CD4-positive, alpha-beta memory T cell (primary cell): Measurements from ENCODE around the gene SRPK2. TPM values are rescaled to one million over a fixed set of nuclear protein-coding genes. Genes with fewer than 3 reads are reported as not detected.

Experiments used
- CTCF ChIA-PET: fragments of 350-600 bp; sonication (Branson Sonifier 250); formaldehyde crosslinking; loops from one replicate; lab custom pipeline; 2021; ENCODE audit warnings: inconsistent platforms; ENCODE audit not compliant: partially characterized antibody; lab: Charles Lee
- POLR2A ChIA-PET: fragments of 350-600 bp; sonication (Branson Sonifier 250); formaldehyde crosslinking; loops from one replicate; lab custom pipeline; 2021; ENCODE audit not compliant: partially characterized antibody; lab: Charles Lee
- DNase-seq, 5 donors: peaks; one replicate each; pipeline versions ENCODE4 v3.0.0 to v3.0.0-alpha.2; 2020 to 2022; ENCODE audit warnings: mixed read lengths in 1 of 5
- H3K27ac ChIP-seq: one replicate; pipeline ENCODE4 v1.7.0; 2013; ENCODE audit warnings: low read depth, low read length
- H3K27me3 ChIP-seq: 2 replicates; pipeline ENCODE4 v1.7.0; 2013; ENCODE audit warnings: mild to moderate bottlenecking, low read length, moderate library complexity; ENCODE audit not compliant: insufficient read depth
- H3K36me3 ChIP-seq: 2 replicates; pipeline ENCODE4 v1.7.0; 2013; ENCODE audit warnings: mild to moderate bottlenecking, low read length, moderate library complexity; ENCODE audit not compliant: insufficient read depth
- H3K4me1 ChIP-seq: 2 replicates; pipeline ENCODE4 v1.7.0; 2013; ENCODE audit warnings: mild to moderate bottlenecking, low read length, moderate library complexity; ENCODE audit not compliant: insufficient read depth
- H3K4me3 ChIP-seq, 2 donors: one replicate each; pipeline ENCODE4 v1.7.0; 2013; ENCODE audit warnings: low read length in 2 of 2, mild to moderate bottlenecking in 1 of 2
- H3K9me3 ChIP-seq, 2 donors: one replicate each; pipeline ENCODE4 v1.7.0; 2013; ENCODE audit warnings: low read length in 2 of 2, control low read depth in 1 of 2; ENCODE audit not compliant: control insufficient read depth in 1 of 2
- H3K27ac Mint-ChIP-seq, 7 donors: one replicate each; pipeline ENCODE4 v1.8.0; 2020 to 2021; ENCODE audit warnings: mixed read lengths in 7 of 7, mild to moderate bottlenecking in 6 of 7, inconsistent platforms in 3 of 7, moderate library complexity in 3 of 7
- H3K27me3 Mint-ChIP-seq, 2 donors: one replicate each; pipeline ENCODE4 v1.8.0; 2020 to 2021; ENCODE audit warnings: mixed read lengths in 2 of 2
- H3K36me3 Mint-ChIP-seq, 2 donors: one replicate each; pipeline ENCODE4 v1.8.0; 2020 to 2021; ENCODE audit warnings: mixed read lengths in 2 of 2, inconsistent platforms in 1 of 2, mild to moderate bottlenecking in 1 of 2
- H3K4me1 Mint-ChIP-seq, 4 donors: one replicate each; pipeline ENCODE4 v1.8.0; 2020 to 2021; ENCODE audit warnings: mixed read lengths in 4 of 4, mild to moderate bottlenecking in 1 of 4
- H3K4me3 Mint-ChIP-seq, 8 donors: one replicate each; pipeline ENCODE4 v1.8.0; 2020 to 2021; ENCODE audit warnings: mixed read lengths in 8 of 8, mild to moderate bottlenecking in 7 of 8, moderate library complexity in 6 of 8, inconsistent platforms in 3 of 8
- H3K9me3 Mint-ChIP-seq, 8 donors: one replicate each; pipeline ENCODE4 v1.8.0; 2020 to 2021; ENCODE audit warnings: mixed read lengths in 8 of 8, mild to moderate bottlenecking in 5 of 8, inconsistent platforms in 3 of 8, moderate library complexity in 1 of 8
- intact Hi-C: fragments of 100-400 bp; cut with micrococcal nuclease; formaldehyde crosslinking; loops from one replicate; pipeline ENCODE4 v1.15.1; 2023
- polyA plus RNA-seq, 2 donors: library from polyadenylated mRNA; unstranded; fragments of 300-500 nt; fragmentation: Illumina TruSeq; gene quantifications; one replicate each; pipeline ENCODE4 v1.2.3, GENCODE V29; 2021
- total RNA-seq, 2 experiments: library from RNA; stranded (reverse); gene quantifications; one replicate each; pipeline ENCODE4 v1.2.3, GENCODE V29; 2021

SRPK2 gene
- total and polyA plus RNA-seq, 4 experiments from 2014 or later, result 36.0 to 55.2 (median 51.7) TPM

DNA sequence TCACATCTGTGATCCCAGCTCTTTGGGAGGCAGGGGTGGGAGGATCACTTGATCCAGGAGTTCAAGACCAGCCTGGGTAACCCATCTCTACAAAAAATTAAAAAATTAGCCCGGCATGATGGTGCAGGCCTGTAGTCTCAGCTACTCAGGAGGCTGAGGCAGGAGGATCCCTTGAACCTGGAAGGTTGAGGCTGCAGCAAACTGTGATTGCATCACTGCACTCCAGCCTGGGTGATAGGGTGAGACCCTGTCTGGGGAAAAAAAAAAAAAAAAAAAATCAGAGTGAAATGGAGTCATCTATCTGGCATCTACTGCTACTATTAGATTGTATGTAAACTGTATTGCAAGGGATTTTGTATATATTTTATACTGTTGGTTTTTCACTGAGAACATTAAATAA, 315.6 kb downstream of the SRPK2 start:
- Histone ChIP-seq H3K36me3 (peaks cover 72% of the 10 kb centered on the region), H3K4me3 (no peak overlapping the region), H3K4me1 (no peaks in the 10 kb centered on the region), H3K9me3 (no peaks in the 10 kb centered on the region), H3K27ac (no peak overlapping the region), H3K27me3 (no peaks in the 10 kb centered on the region)
- peak overlapping the region in 5 of 7 donors; percentile 12 to 61 (median 15) for H3K27ac Mint-ChIP-seq
- H3K4me1 Mint-ChIP-seq, result peaks cover 9 to 21% (median 15%) of the 10 kb centered on the region in 4 donors
- H3K27me3 Mint-ChIP-seq, result no peaks in the 10 kb centered on the region
- ChIA-PET POLR2A (no interaction called here), CTCF (interaction anchor here (1.8 kb wide), 1 partner anchor 92 kb away, joined by 6 read pairs; no protein-coding TSS in a partner anchor)
- intact Hi-C loops, result no loop called here
- H3K4me3 Mint-ChIP-seq, result no peak overlapping the region
- H3K9me3 Mint-ChIP-seq, result peaks cover 0 to 2% (median 0%) of the 10 kb centered on the region in 8 donors
- DNase-seq, result no peak
- H3K36me3 Mint-ChIP-seq, result peaks cover 39 to 81% of the 10 kb centered on the region in 2 donors

GRCh38 chr7:105068886-105069285, 319.8 kb downstream of the SRPK2 start:
- Histone ChIP-seq H3K9me3 (no peaks in the 10 kb centered on the region), H3K4me1 (peaks cover 10% of the 10 kb centered on the region), H3K27ac (no peak overlapping the region), H3K4me3 (no peak overlapping the region), H3K27me3 (no peaks in the 10 kb centered on the region), H3K36me3 (peaks cover 51% of the 10 kb centered on the region)
- Mint-ChIP-seq H3K4me3 (no peak overlapping the region), H3K9me3 (peaks cover 0 to 2% (median 0%) of the 10 kb centered on the region in 8 donors), H3K27ac (peak overlapping the region in 3 of 7 donors; percentile 19 to 65 (median 47)), H3K36me3 (peaks cover 20 to 70% of the 10 kb centered on the region in 2 donors), H3K4me1 (peaks cover 11 to 22% (median 19%) of the 10 kb centered on the region in 4 donors), H3K27me3 (no peaks in the 10 kb centered on the region)
- ChIA-PET POLR2A (interaction anchor here (1.0 to 1.2 kb wide), 3 partner anchors 55 to 88 kb away, joined by 3 to 5 read pairs (median 4); no protein-coding TSS in a partner anchor), CTCF (interaction anchor here (0.7 to 2.3 kb wide), 3 partner anchors 15 to 87 kb away, joined by 3 to 6 read pairs (median 4); no protein-coding TSS in a partner anchor)
- no peak for DNase-seq
- intact Hi-C loops, result loop anchor here (2.0 kb wide), 1 partner anchor 14 kb away; no protein-coding TSS in a partner anchor

GRCh38 chr7:105067691-105068090, 321.0 kb downstream of the SRPK2 start:
- ChIA-PET CTCF (interaction anchor here (0.7 to 2.3 kb wide), 2 partner anchors 9 to 86 kb away, joined by 4 to 6 read pairs; no protein-coding TSS in a partner anchor), POLR2A (no interaction called here)
- no peak overlapping the region for H3K4me3 ChIP-seq
- Mint-ChIP-seq H3K27me3 (no peaks in the 10 kb centered on the region), H3K9me3 (peaks cover 0 to 2% (median 0%) of the 10 kb centered on the region in 8 donors), H3K4me3 (no peak overlapping the region), H3K36me3 (peaks cover 28 to 74% of the 10 kb centered on the region in 2 donors), H3K4me1 (peaks cover 14 to 31% (median 25%) of the 10 kb centered on the region in 4 donors), H3K27ac (peak overlapping the region in 4 of 7 donors; percentile 32 to 72 (median 52))
- peaks cover 14% of the 10 kb centered on the region for H3K4me1 ChIP-seq
- DNase-seq, result no peak
- H3K36me3 ChIP-seq, result peaks cover 58% of the 10 kb centered on the region
- intact Hi-C loops, result loop anchor here (2.0 kb wide), 1 partner anchor 13 kb away; no protein-coding TSS in a partner anchor
- H3K27me3 ChIP-seq, result no peaks in the 10 kb centered on the region
- H3K9me3 ChIP-seq, result no peaks in the 10 kb centered on the region
- H3K27ac ChIP-seq, result no peak overlapping the region

Other genes with a start within 250 kb of the SRPK2 start
- 1 to 10 TPM; 5.2 to 5.9 TPM for gene PUS7, start 133.3 kb upstream of the SRPK2 start, total RNA-seq
- 1 to 10 TPM; 5.2 to 5.9 TPM for gene PUS7, start 133.3 kb upstream of the SRPK2 start, polyA plus RNA-seq
- 10 to 100 TPM; 25.7 to 26.5 TPM for gene RINT1, start 143.3 kb upstream of the SRPK2 start, total RNA-seq
- 10 to 100 TPM; 16.0 to 16.2 TPM for gene RINT1, start 143.3 kb upstream of the SRPK2 start, polyA plus RNA-seq
- under 1 TPM in 1 of 2 experiments, not detected in 1; 0.47 TPM for gene EFCAB10, start 192.6 kb upstream of the SRPK2 start, total RNA-seq
- not detected for gene EFCAB10, start 192.6 kb upstream of the SRPK2 start, polyA plus RNA-seq